CD4-positive, alpha-beta T cell treated with Interferon gamma for 1 hour (primary cell): ENCODE measurements around the gene LPA.
"Not testable (repeated sequence)": the region's sequence is repeated elsewhere in the genome, so short reads cannot be mapped to it uniquely, and the experiment has no call there.

Experiments used
- DNase-seq: peaks from one replicate; pipeline ENCODE4 v3.0.0-alpha.2; 2020

LPA gene

GRCh38 chr6:160659562-160659961, 4.5 kb downstream of the LPA start:
- DNase-seq = no peak

- DNase-seq = no peak
These were observed 29.4 kb downstream of the LPA start for GRCh38 chr6:160634706-160635105.

GRCh38 chr6:160595838-160596832, 67.9 kb downstream of the LPA start:
- no peak for DNase-seq

GRCh38 chr6:160595297-160595696, 68.8 kb downstream of the LPA start:
- not testable (repeated sequence) for DNase-seq

- DNase-seq = no peak
These were observed 77.7 kb downstream of the LPA start for GRCh38 chr6:160586374-160586773.

- DNase-seq = no peak
These were observed 80.3 kb downstream of the LPA start for GRCh38 chr6:160583794-160584193.

- DNase-seq = no peak
These were observed 82.7 kb downstream of the LPA start for GRCh38 chr6:160581406-160581805.

- not testable (repeated sequence) for DNase-seq
These were observed 85.6 kb downstream of the LPA start for GRCh38 chr6:160578515-160578914.

- DNase-seq = no peak
These were observed 90.1 kb downstream of the LPA start for GRCh38 chr6:160573943-160574342.

GRCh38 chr6:160571201-160571600, 92.9 kb downstream of the LPA start:
- not testable (repeated sequence) for DNase-seq

GRCh38 chr6:160544802-160545201, 119.3 kb downstream of the LPA start:
- DNase-seq = no peak

GRCh38 chr6:160535270-160535669, 128.8 kb downstream of the LPA start:
- DNase-seq = no peak

GRCh38 chr6:160534050-160534696, 129.9 kb downstream of the LPA start:
- peak; percentile 40 for DNase-seq

GRCh38 chr6:160532315-160532714, 131.8 kb downstream of the LPA start:
- no peak for DNase-seq

- DNase-seq = no peak
These were observed 132.2 kb downstream of the LPA start for GRCh38 chr6:160531826-160532225.

GRCh38 chr6:160529524-160529923, 134.6 kb downstream of the LPA start:
- not testable (repeated sequence) for DNase-seq

- no peak for DNase-seq
These were observed 140.9 kb downstream of the LPA start for GRCh38 chr6:160523223-160523622.

- DNase-seq = peak; percentile 60
These were observed 143.8 kb downstream of the LPA start for GRCh38 chr6:160520043-160520904.

- no peak for DNase-seq
These were observed 144.5 kb downstream of the LPA start for GRCh38 chr6:160519603-160520042.

GRCh38 chr6:160519133-160519532, 144.9 kb downstream of the LPA start:
- DNase-seq = no peak

GRCh38 chr6:160513836-160514235, 150.2 kb downstream of the LPA start:
- DNase-seq = no peak

- DNase-seq = no peak
These were observed 153.0 kb downstream of the LPA start for GRCh38 chr6:160510976-160511617.
